COLO829 (cell line): ENCODE measurements around the gene CEP112.
"Not testable (repeated sequence)": the region's sequence is repeated elsewhere in the genome, so short reads cannot be mapped to it uniquely, and the experiment has no call there.

Experiments used
- DNase-seq: peaks from one replicate; pipeline ENCODE4 v3.0.0; 2012; ENCODE audit warnings: low spot score

The CEP112 gene

DNA sequence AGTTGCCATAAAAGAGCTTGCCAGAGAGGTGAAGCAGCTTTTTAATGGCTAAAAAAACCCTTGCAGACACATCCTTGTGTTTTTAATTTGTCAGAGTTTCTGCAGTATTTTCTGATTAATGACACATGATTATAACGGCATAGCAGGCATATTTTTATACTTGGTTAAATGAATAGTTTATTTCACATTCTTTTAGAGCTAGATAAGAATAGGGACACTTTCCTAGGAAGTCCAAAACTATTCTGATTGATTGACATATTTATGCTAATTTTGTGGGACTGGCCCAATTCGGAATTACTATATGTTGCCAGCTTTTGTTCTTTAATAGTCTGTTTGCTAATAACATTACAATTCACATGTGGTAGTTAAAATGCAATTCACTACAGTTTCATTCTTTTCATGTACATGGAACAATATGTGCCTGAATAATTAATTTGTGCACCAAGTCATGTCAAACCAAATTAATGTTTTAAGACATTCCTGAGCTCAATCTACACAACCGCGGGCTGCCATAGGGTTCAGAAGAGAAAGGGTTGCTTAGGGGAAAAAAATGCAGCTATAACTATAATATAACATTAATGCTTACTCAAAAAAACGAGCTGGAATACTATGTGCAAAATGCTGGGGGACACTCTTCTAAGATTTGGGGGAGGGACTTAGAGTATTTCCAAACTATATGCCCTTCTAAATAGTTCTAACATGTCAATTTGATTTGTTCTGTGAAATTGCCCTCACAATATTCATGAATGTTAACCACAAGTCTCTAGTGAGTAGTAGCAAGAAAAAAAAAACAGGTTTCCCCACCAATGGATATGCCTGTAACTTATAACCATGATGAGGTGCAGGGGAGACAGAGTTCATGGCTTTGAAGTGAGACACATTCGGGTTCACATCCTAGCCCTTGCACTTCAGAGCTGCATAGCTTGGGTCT is 305.4 kb downstream of the CEP112 start:
- DNase-seq: no peak

DNA sequence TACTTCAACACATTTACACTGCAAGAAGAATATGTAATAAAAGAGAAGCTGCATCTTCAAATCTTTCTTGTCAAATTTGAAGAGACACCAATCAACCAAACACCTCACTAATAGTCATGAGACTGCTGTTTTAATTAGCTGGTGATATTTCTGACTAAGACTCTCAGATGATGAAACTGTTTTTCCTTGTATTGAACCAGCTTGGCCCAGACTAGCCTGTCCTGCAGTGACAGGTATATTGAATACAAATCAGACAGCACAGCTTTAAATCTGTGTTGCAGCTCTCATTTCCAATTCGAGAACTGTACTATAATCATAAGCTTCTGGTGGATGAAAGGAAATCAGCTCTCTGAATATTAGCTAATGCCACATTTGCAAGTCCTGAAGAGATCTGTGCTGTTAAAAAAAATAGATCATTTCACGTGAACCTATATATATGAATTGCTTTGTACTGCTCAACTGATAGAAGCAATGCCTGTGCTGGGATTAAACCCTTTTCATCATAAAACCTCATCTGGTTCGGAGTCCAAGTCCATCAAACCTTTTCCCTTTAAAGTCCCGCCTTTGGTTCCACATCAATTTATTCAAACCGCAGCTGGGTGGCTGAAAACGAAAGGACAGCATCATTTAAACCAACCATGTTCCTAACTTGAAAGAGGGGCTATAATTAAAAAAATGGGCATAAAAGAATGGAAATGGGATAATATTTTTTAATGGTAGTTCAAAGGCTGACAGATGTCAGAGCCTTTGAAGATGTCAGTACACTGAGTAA is 306.2 kb downstream of the CEP112 start:
- no peak for DNase-seq

DNA sequence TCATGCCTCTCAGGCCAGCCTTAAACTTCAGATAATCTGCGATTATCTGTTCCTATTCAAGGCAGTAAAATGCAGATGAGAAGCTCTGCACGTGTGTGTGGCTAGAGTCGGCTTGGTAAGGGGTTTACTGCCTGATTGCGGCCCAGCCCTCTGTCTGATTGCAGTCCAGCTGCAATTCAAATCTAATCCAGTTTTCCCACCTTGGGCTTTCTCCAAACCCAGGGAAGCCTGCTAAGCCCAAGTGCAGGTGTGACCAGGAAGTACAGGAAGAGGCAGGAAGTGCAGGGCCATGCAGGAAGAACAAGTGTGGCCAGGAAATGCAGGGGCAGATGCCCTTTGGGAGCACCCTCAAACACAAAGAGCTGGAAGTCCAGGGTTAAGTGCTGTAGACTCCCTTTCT is 314.9 kb downstream of the CEP112 start:
- DNase-seq: no peak

GRCh38 chr17:65868881-65869280 is 323.1 kb downstream of the CEP112 start:
- no peak for DNase-seq

DNA sequence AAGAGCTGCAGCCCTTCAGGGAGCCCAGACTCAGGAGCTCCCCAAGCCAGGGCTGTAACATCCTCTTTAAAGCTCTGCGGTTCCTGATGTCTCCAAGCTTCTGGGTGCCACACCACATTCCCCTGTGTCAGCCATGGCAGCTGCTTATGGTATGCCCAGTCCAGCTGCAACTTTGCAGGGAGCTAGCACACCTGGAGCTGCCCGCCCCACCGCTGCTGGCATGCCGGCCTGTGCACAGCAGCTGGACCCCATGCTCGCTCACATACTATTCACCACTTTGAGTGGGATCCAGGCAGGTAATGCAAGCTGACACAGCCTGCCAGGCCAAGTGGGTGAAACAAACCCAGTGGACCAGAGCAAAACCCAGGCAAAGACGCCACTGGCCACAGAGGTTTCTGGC is 324.9 kb downstream of the CEP112 start:
- DNase-seq: no peak

DNA sequence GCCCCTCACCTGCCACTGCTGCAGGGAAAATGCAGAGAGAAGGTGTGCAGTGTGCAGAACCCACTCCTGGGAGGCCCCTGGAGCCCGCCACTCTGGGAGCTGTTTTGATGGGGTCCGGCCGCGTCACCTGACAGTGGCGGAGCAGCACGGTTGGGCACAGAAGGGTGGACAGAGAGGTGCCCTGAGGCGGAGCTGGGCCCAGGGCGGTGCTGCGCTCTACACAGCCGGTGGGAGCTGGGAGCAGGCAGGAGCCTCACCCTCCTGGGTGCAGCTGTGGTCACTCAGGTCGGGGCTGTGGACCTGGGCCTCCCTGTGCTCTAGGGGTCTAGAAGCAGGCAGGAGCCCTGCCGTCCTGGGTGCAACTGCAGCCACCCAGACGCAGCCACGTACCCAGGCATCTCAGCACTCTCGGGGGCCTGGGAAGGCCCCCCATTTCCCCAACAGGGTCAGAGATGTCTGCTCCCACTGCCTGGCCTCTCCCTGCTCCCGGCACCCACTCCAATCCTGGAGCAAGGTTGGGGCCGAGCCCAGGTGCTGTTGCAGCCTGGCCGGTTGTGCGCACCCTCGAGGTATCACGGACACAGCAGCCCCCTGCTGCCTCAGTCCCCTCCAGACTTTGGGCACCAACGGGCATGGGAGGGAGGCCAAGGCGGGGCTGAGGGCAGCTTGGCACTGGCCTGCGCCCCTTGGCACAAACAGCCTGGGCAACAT is 326.1 kb downstream of the CEP112 start:
- no peak for DNase-seq

GRCh38 chr17:65864394-65864793 is 327.5 kb downstream of the CEP112 start:
- no peak for DNase-seq

- no peak for DNase-seq
These were observed 334.2 kb downstream of the CEP112 start for GRCh38 chr17:65857718-65858117.

DNA sequence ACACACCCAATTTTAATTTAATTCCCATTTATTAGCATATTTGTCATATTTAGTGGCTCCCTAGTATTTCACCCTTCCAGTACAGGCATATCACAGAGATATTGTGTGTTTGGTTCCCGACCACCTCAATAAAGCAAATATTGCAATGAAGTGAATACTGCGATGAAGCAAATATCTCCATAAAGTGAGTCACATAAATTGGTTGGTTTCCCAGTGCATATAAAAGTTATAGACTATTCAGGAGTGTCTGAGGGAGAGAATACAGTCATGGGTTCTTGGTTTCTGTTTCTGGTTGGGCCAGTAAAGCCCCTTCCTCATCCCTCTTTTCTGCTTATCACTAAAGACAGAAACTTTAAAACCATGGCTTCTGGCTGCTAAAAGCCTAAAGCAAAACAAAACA is 335.1 kb downstream of the CEP112 start:
- DNase-seq: no peak

GRCh38 chr17:65855675-65856074 is 336.3 kb downstream of the CEP112 start:
- DNase-seq: no peak

DNA sequence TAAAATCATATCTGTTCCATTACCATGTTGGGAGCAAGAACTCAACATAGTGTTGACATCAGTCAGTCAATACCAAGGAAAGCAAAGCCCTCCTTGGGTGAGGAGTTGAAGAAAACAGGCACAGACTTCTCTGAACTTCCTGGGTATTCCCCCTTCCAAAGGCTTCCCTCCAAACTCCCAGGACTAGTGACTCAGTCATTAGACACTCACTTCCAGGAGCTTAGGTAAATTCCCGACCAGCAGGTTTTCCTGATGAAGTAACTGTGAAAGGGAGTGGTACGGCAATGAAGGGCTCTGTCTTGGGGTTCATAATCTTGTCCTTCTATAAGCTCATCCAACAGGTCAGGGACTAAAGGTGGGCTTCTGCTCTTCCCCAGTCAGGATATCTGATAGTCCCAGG is 336.7 kb downstream of the CEP112 start:
- no peak for DNase-seq

DNA sequence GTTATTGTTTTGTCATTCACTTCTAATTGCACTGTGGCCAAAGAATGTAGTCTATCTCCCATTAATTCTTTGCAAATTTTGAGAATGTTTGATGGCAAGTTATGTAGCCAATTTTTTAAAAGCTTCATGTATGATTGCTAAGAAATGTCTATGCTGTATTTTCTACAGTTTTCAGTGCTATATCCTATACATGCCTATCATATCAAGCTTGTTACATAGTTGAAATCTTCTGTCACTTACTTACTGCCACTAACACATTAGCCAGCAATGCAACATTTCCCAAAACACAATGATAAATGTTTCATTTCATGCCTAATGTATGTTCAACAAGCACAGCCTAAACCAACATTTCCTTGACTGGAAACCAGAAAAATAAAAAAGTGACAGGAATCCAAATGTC is 338.1 kb downstream of the CEP112 start:
- no peak for DNase-seq

DNA sequence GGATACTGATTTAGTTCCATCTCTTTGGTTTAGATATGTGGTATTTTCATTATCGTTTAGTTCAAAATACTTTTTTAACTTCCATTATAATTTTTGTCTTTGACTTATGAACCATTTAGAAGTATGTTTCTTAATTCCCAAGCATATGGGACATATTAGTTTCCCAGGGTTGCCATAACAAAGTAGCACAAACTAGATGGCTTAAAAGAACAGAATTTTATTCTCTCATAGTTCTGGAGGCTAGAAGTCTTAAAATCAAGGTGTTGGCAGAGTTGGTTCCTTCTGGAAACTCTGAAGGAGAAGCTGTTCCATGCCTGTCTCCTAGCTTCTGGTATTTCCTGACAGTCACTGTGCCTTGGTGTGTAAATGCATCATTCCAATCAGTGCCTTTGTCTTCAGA is 339.0 kb downstream of the CEP112 start:
- DNase-seq: no peak

DNA sequence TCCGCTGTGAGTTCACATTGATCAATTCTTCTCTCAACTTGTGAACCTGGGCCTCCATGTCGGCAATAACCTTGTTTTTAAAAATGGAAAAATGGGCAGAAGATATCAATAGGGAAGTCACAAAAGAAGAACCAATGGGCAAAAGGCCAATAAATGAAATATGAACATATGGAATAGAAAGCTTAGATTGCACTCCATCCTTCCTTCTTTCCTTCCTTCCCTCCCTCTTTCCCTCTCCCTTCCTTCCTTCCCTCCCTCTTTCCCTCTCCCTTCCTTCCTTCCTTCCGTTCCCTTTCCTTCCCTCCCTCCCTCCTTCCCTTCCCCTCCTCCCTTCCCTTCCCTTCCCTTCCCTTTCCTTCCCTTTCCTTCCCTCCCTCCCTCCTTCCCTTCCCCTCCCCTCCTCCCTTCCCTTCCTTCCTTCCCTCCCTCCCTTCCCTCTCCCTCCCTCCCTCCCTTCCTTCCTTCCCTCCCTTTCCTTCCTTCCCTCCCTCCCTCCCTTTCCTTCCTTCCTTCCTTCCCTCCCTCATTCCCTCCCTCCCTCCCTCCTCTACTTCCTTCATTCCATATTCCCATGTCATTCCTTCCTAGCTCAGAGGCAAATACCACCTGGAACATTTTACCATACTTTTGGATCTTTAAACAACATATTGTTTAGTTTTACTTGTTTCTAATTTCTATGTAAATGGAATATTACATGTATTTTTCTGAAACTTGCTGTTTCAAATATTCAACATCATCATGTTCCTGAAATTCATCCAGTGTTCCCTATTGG is 339.8 kb downstream of the CEP112 start:
- DNase-seq: no peak

- no peak for DNase-seq
These were observed 341.4 kb downstream of the CEP112 start for GRCh38 chr17:65850486-65850885.

DNA sequence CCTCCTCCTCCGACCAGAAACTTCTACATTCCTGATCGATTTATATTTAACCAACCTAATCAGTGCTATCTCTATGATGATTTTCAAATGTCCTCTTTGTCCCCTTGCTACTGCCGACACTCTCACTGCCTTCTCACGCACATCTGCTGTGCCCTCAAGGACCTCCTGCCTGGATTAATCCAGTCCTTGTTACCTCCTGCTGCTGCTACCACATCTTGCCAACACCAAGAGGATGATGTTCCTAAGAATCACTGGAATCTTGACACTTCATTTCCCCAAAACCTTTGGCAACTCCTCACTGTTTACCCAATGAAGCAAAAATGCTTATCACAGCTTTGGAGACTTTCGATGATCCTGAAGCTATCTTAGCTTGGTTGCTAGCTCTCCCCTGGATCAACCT is 343.2 kb downstream of the CEP112 start:
- DNase-seq: no peak

GRCh38 chr17:65841089-65841488 is 350.8 kb downstream of the CEP112 start:
- no peak for DNase-seq

- not testable (repeated sequence) for DNase-seq
These were observed 354.7 kb downstream of the CEP112 start for GRCh38 chr17:65837232-65837631.

GRCh38 chr17:65833214-65833613 is 358.7 kb downstream of the CEP112 start:
- DNase-seq: no peak

- no peak for DNase-seq
These were observed 361.6 kb downstream of the CEP112 start for GRCh38 chr17:65830356-65830755.

DNA sequence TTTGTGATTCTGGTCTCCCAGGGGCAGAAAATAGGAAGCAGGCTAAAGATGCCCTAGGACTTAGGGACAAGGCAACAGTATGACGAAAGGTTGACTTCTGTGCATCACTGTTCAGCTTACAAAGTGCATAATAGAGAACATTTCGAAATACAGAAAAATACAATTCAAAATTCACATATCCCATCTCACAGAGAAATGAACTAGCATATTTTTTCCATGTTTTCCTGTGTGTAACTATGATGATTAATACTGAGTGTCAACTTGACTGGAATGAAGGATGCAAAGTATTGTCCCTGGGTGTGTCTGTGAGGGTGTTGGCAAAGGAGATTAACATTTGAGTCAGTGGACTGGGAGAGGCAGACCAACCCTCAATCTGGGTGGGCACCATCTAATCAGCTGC is 365.4 kb downstream of the CEP112 start:
- DNase-seq: not testable (repeated sequence)

GRCh38 chr17:65824901-65825300 is 367.0 kb downstream of the CEP112 start:
- DNase-seq: no peak
